ENCODE measurements around the gene SNTA1.

GRCh38 chr20:33391722-33392415 lies 51.7 kb downstream of the SNTA1 start:
- TF ChIP-seq CTCF (optimal IDR thresholded peaks at IDR 0.05 in 1 of 3, IDR thresholded peaks at IDR 0.05 in 1 of 3, conservative IDR thresholded peaks at IDR 0.05 in 1 of 3; ENCODE audit: extremely low read depth in 1 of 3, insufficient read depth in 2 of 3, low read length in 3 of 3) (no peak), EZH2 (IDR thresholded peaks at IDR 0.05; ENCODE audit: low read length) (no peak)
